GM21381 (cell line): ENCODE data around the gene MRPL58.
"Not testable (repeated sequence)": the region's sequence is repeated elsewhere in the genome, so short reads cannot be mapped to it uniquely, and the experiment has no call there.

Source experiments
- ATAC-seq: cut with Tn5 transposase; IDR thresholded peaks from one replicate; pipeline ENCODE4 v1.9.1; 2021; ENCODE audit warnings: mild to moderate bottlenecking, moderate library complexity; ENCODE audit not compliant: unreplicated experiment

MRPL58 gene

DNA sequence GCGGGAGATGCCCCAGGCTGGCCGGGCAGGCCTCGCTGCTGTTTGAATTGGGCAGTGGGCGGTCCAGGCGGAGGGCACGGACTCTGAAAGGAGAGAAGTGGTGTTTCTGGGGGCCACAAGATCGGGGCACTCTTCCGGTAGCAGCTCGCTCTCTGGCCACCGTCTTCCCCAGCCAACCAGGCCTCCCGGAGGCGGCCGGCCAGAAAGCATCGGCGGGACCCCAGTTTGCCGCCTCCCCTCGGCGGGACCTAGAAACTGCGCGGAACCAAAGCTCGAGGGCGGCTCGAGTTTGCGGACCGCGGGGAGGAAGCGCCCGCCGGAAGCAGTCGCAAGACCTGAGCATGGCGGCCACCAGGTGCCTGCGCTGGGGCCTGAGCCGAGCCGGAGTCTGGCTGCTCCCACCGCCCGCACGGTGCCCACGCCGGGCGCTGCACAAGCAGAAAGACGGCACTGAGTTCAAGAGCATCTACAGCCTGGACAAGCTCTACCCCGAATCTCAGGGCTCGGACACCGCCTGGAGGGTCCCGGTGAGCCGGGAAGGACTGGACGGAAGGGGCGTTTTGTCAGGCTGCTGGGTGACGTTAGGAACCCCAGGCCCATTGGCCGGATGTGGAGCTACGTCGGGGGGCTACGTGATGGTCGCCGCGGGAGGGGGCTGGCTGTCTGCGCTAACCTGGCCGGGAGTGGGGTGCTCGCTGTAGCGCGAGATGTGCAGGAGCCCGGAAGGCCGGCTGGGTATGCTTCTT lies at the start of gene MRPL58:
Gene MRPL58, plus strand, starts transcription at position 325 of the 746 bp plus-strand sequence. Its CDS starts 17 bp downstream, at position 342.
- ATAC-seq = peak; percentile 87

GRCh38 chr17:74963656-74964055 lies 48.8 kb upstream of the MRPL58 start:
- ATAC-seq = no peak

GRCh38 chr17:74964246-74964761 lies 48.2 kb upstream of the MRPL58 start:
- no peak for ATAC-seq

GRCh38 chr17:74964988-74965622 lies 47.4 kb upstream of the MRPL58 start:
- no peak for ATAC-seq

DNA sequence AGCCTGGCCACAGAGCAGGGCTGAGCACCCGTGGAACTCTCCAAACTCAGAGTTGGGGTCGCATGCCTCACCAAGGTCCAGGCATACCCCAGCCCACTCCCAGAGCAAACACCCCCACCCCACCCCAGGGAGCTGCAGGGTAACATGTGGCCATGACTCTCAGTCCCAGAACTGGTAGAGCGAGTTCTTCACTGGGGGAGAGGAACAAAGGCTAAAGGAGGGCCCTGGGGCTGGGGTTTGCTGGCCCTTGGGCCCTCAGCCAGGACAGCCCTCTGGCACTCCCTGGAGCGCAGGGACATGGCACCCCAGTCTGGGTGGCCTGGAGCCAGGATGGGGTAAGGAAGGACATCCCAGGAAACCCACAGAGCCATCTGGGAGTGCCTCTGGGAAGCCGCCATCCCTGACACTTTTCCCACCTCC lies 44.1 kb upstream of the MRPL58 start:
- no peak for ATAC-seq

GRCh38 chr17:74969501-74969900 lies 43.0 kb upstream of the MRPL58 start:
- not testable (repeated sequence) for ATAC-seq

- ATAC-seq = no peak
These were observed 42.1 kb upstream of the MRPL58 start for GRCh38 chr17:74970395-74970794.

- no peak for ATAC-seq
These were observed 41.2 kb upstream of the MRPL58 start for GRCh38 chr17:74971069-74971841.

- ATAC-seq = no peak
These were observed 40.7 kb upstream of the MRPL58 start for GRCh38 chr17:74971842-74972106.

- no peak for ATAC-seq
These were observed 40.1 kb upstream of the MRPL58 start, which contains the start of gene HID1 for GRCh38 chr17:74972107-74972972. Gene HID1 (minus strand): TSS chr17:74972759. CDS start chr17:74972656, 103 bp downstream.

DNA sequence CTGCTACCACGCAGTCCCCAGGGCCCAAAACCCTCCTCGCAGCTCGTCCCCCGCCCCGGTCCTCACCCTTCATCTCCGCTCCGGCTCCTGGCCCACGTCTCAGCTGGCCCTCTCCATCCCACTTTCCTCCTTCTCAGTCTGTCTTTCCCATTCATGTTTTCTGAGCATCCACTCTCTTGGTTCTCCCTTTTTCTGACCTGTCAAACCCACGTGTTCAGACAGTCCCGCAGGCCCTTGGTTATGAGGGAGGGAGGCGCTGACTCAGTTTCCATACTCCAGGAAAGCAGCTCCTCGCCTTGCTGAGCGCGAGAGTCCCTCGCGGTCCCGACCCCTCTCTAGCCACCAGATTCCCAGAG lies 39.5 kb upstream of the MRPL58 start:
- ATAC-seq = no peak

DNA sequence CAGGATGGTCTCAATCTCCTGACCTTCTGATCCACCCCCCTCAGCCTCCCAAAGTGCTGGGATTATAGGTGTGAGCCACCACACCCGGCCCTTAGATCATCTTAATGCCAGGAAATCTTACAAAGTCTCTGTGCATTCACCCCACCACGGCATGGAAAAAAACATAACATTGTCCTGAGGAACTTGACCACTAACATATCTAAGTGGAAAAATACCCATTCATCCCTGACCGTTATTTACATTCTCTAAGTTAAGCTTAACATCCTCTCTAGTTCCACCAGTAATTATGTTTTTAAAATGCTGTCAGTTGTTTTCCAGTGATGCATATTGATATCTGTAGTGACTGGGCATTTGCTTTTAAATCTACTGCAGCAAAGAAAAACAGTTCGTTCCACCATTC lies 36.5 kb upstream of the MRPL58 start:
- ATAC-seq = no peak

- ATAC-seq = no peak
These were observed 34.7 kb upstream of the MRPL58 start for GRCh38 chr17:74977802-74978201.

- no peak for ATAC-seq
These were observed 34.2 kb upstream of the MRPL58 start for GRCh38 chr17:74978240-74978639.

- no peak for ATAC-seq
These were observed 32.9 kb upstream of the MRPL58 start for GRCh38 chr17:74979408-74980146.

- ATAC-seq = no peak
These were observed 31.0 kb upstream of the MRPL58 start for GRCh38 chr17:74981318-74981978.

GRCh38 chr17:74981979-74982662 lies 30.3 kb upstream of the MRPL58 start:
- no peak for ATAC-seq

DNA sequence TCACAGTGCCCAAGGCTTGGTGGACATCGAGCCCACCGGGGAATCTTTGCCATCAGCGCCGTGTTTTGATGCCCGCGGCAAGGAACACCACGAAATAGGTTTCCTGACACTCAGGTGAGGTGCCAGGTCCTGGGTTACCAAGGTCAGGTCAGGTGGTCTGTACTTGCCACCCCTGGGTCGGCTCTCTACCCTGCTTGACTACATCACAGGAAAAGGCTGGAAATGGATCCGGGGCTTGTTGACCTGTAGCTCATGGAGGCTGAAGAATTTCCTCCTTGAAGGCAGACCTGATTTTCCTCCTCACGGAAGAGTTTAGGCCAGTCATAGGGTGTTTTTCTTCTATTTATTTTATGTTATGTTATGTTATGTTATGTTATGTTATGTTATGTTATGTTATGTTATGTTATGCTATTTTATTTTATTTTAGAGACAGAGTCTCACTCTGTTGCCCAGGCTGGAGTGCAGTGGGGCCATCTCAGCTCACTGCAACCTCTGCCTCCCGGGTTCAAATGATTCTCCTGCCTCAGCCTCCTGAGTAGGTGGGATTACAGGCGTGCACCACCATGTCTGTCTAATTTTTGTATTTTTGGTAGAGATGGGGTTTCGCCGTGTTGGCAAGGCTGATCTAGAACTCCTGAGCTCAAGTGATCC lies 29.7 kb upstream of the MRPL58 start:
- ATAC-seq = not testable (repeated sequence)

DNA sequence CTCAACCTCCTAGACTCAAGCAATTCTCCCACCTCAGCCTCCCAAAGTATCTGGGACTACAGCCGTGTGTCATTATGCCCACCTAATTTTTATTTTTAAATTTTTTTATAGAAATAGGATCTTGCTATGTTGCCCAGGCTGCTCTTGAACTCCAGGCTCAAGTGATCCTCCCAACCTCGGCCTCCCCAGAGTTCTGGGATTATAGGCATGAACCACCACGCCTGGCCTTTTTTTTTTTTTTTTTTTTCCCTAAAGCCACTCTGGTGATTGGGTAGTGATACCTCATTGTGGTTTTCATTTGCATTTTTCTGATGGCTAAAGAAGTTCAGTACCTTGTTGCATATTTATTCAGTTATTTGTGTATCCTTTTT lies 26.3 kb upstream of the MRPL58 start:
- no peak for ATAC-seq
